EL (cell line): ENCODE measurements around the gene LFNG.
A peak's percentile ranks its signal among the peaks of the same experiment; 100 is the strongest.

ENCODE experiments used
- DNase-seq: peaks from one replicate; pipeline ENCODE4 v3.0.0-alpha.2; 2016

Gene LFNG

GRCh38 chr7:2504128-2504888, 15.3 kb upstream of the LFNG start:
- DNase-seq = no peak

GRCh38 chr7:2504889-2505375, 14.6 kb upstream of the LFNG start:
- no peak for DNase-seq

- no peak for DNase-seq
These were observed 14.2 kb upstream of the LFNG start for GRCh38 chr7:2505401-2505800.

- DNase-seq = no peak
These were observed 12.2 kb upstream of the LFNG start for GRCh38 chr7:2507208-2507916.

GRCh38 chr7:2507917-2508306, 11.7 kb upstream of the LFNG start:
- DNase-seq = no peak

GRCh38 chr7:2508327-2509215, 11.0 kb upstream of the LFNG start:
- DNase-seq = peak; percentile 75

GRCh38 chr7:2509298-2509906, 10.2 kb upstream of the LFNG start:
- DNase-seq = no peak

- DNase-seq = no peak
These were observed 9.3 kb upstream of the LFNG start for GRCh38 chr7:2510130-2510776.

- no peak for DNase-seq
These were observed 8.4 kb upstream of the LFNG start for GRCh38 chr7:2510909-2511768.

- no peak for DNase-seq
These were observed 7.8 kb upstream of the LFNG start for GRCh38 chr7:2511769-2512168.

GRCh38 chr7:2512179-2512661, 7.4 kb upstream of the LFNG start:
- no peak for DNase-seq

- DNase-seq = no peak
These were observed 6.9 kb upstream of the LFNG start for GRCh38 chr7:2512713-2513112.

GRCh38 chr7:2513702-2514101, 5.9 kb upstream of the LFNG start:
- DNase-seq = no peak

- no peak for DNase-seq
These were observed 4.8 kb upstream of the LFNG start for GRCh38 chr7:2514473-2515423.

- DNase-seq = no peak
These were observed 4.0 kb upstream of the LFNG start for GRCh38 chr7:2515424-2516193.

- DNase-seq = no peak
These were observed 3.4 kb upstream of the LFNG start for GRCh38 chr7:2516194-2516555.

GRCh38 chr7:2517026-2517425, 2.5 kb upstream of the LFNG start:
- peak; percentile 96 for DNase-seq

GRCh38 chr7:2517678-2518507, 1.7 kb upstream of the LFNG start:
- DNase-seq = peak; percentile 58
